HEK293 (cell line): ENCODE measurements around the gene SLC38A4.

Experiments
- ZNF121 ChIP-seq: fragments of 450-650 bp; formaldehyde crosslinking; IDR thresholded peaks from 2 replicates; pipeline ENCODE4 v1.5.1; 2016; ENCODE audit warnings: missing biosample characterization, missing genetic modification characterization
- ZNF558 ChIP-seq: fragments of 450-650 bp; formaldehyde crosslinking; IDR thresholded peaks from 2 replicates; pipeline ENCODE4 v1.5.1; 2016; ENCODE audit warnings: missing biosample characterization, missing genetic modification characterization
- ZNF624 ChIP-seq: fragments of 450-650 bp; formaldehyde crosslinking; IDR thresholded peaks from 2 replicates; pipeline ENCODE4 v1.5.1; 2017; ENCODE audit warnings: missing biosample characterization, missing genetic modification characterization
- TF ChIP-seq, protein P1 (sequence below): fragments of 450-650 bp; formaldehyde crosslinking; IDR thresholded peaks from 2 replicates; pipeline ENCODE4 v1.5.1; 2016; ENCODE audit warnings: missing biosample characterization, missing genetic modification characterization
- TF ChIP-seq, protein P2 (sequence below): fragments of 450-650 bp; formaldehyde crosslinking; IDR thresholded peaks from 2 replicates; pipeline ENCODE4 v1.5.1; 2016; ENCODE audit warnings: missing biosample characterization, missing genetic modification characterization
- TF ChIP-seq, protein P3 (sequence below): fragments of 450-650 bp; formaldehyde crosslinking; IDR thresholded peaks from 2 replicates; pipeline ENCODE4 v1.5.1; 2016; ENCODE audit warnings: missing biosample characterization, missing genetic modification characterization, low read depth

DNA sequence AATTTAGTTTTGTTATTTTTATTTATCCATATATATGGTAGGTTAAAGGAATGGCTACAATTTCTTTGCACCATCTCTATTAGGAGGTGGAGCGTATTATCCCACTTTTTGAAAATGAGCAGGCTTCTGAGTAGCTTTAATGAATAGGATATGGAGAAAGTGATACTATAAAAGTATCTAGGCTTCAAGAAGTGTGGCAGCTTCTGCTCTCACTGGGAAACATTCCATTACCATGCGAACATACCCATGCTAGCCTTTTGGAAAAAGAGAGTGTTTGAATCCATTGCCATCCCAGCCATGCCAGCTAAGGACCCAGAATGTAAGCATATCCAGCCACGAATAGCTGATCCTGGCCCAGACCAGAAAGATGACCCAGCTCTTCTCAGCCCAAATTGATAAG is 107.3 kb downstream of the SLC38A4 start:
- TF ChIP-seq ZNF624 (tag by site-specific recombination) (no peak), ZNF121 (tag by site-specific recombination) (no peak), ZNF558 (tag by site-specific recombination) (no peak)
- TF ChIP-seq, protein P1, sequence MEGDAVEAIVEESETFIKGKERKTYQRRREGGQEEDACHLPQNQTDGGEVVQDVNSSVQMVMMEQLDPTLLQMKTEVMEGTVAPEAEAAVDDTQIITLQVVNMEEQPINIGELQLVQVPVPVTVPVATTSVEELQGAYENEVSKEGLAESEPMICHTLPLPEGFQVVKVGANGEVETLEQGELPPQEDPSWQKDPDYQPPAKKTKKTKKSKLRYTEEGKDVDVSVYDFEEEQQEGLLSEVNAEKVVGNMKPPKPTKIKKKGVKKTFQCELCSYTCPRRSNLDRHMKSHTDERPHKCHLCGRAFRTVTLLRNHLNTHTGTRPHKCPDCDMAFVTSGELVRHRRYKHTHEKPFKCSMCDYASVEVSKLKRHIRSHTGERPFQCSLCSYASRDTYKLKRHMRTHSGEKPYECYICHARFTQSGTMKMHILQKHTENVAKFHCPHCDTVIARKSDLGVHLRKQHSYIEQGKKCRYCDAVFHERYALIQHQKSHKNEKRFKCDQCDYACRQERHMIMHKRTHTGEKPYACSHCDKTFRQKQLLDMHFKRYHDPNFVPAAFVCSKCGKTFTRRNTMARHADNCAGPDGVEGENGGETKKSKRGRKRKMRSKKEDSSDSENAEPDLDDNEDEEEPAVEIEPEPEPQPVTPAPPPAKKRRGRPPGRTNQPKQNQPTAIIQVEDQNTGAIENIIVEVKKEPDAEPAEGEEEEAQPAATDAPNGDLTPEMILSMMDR = no peak
- TF ChIP-seq, protein P2, sequence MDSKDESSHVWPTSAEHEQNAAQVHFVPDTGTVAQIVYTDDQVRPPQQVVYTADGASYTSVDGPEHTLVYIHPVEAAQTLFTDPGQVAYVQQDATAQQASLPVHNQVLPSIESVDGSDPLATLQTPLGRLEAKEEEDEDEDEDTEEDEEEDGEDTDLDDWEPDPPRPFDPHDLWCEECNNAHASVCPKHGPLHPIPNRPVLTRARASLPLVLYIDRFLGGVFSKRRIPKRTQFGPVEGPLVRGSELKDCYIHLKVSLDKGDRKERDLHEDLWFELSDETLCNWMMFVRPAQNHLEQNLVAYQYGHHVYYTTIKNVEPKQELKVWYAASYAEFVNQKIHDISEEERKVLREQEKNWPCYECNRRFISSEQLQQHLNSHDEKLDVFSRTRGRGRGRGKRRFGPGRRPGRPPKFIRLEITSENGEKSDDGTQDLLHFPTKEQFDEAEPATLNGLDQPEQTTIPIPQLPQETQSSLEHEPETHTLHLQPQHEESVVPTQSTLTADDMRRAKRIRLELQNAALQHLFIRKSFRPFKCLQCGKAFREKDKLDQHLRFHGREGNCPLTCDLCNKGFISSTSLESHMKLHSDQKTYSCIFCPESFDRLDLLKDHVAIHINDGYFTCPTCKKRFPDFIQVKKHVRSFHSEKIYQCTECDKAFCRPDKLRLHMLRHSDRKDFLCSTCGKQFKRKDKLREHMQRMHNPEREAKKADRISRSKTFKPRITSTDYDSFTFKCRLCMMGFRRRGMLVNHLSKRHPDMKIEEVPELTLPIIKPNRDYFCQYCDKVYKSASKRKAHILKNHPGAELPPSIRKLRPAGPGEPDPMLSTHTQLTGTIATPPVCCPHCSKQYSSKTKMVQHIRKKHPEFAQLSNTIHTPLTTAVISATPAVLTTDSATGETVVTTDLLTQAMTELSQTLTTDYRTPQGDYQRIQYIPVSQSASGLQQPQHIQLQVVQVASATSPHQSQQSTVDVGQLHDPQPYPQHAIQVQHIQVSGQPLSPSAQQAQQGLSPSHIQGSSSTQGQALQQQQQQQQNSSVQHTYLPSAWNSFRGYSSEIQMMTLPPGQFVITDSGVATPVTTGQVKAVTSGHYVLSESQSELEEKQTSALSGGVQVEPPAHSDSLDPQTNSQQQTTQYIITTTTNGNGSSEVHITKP (tag by site-specific recombination) = no peak
- TF ChIP-seq, protein P3, sequence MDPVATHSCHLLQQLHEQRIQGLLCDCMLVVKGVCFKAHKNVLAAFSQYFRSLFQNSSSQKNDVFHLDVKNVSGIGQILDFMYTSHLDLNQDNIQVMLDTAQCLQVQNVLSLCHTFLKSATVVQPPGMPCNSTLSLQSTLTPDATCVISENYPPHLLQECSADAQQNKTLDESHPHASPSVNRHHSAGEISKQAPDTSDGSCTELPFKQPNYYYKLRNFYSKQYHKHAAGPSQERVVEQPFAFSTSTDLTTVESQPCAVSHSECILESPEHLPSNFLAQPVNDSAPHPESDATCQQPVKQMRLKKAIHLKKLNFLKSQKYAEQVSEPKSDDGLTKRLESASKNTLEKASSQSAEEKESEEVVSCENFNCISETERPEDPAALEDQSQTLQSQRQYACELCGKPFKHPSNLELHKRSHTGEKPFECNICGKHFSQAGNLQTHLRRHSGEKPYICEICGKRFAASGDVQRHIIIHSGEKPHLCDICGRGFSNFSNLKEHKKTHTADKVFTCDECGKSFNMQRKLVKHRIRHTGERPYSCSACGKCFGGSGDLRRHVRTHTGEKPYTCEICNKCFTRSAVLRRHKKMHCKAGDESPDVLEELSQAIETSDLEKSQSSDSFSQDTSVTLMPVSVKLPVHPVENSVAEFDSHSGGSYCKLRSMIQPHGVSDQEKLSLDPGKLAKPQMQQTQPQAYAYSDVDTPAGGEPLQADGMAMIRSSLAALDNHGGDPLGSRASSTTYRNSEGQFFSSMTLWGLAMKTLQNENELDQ (tag by site-specific recombination) = no peak
